Thyroid gland (tissue), 4 donors: Measurements from ENCODE around the gene PHACTR3. TPM values are rescaled to one million over a fixed set of nuclear protein-coding genes. Genes with fewer than 3 reads are reported as not detected.

ENCODE experiments used
- DNase-seq, 2 donors: peaks; one replicate each; pipeline ENCODE4 v3.0.0-alpha.2; 2019
- H3K27ac ChIP-seq, 3 donors: fragments of 200-600 bp; sonication (generic); 1 replicate in 2 of 3; 2 replicates in 1 of 3; pipeline ENCODE4 v1.5.1; 2016 to 2019; ENCODE audit warnings: mild to moderate bottlenecking in 1 of 3, moderate library complexity in 1 of 3
- H3K27me3 ChIP-seq: fragments of 200-600 bp; sonication (generic); one replicate; pipeline ENCODE4 v1.5.1; 2019
- H3K36me3 ChIP-seq, 2 donors: fragments of 200-600 bp; sonication (generic); one replicate each; pipeline ENCODE4 v1.5.1; 2016 to 2019
- H3K4me1 ChIP-seq, 2 donors: fragments of 200-600 bp; sonication (generic); one replicate each; pipeline ENCODE4 v1.5.1; 2017 to 2019
- H3K4me3 ChIP-seq, 3 donors: fragments of 200-600 bp; sonication (generic); replicated peaks in 1 of 3; 1 replicate in 2 of 3; 2 replicates in 1 of 3; pipeline ENCODE4 v1.5.1; 2016; ENCODE audit warnings: mild to moderate bottlenecking in 1 of 3
- H3K9me3 ChIP-seq: fragments of 200-600 bp; sonication (generic); one replicate; pipeline ENCODE4 v1.5.1; 2017
- POLR2A ChIP-seq, 2 donors: fragments of 450-650 bp; IDR thresholded peaks; one replicate each; pipeline ENCODE4 v1.6.1; 2017; ENCODE audit warnings: antibody characterized with exemption in 2 of 2, mild to moderate bottlenecking in 2 of 2, moderate library complexity in 1 of 2
- WGBS, 2 donors: methylation state at CpG; one replicate each; pipeline ENCODE4 v1.1.5; 2017; 5-methylcytosine and 5-hydroxymethylcytosine counted together
- intact Hi-C: fragments of 100-400 bp; cut with DNase I; formaldehyde crosslinking; loops from one replicate; pipeline ENCODE4 v1.15.1; 2023
- total RNA-seq, 4 donors: library from RNA; depleted of rRNA; stranded (reverse); fragments of >200 nt; gene quantifications; one replicate each; pipeline ENCODE4 v1.2.3, GENCODE V29; 2016
- TF ChIP-seq, protein P1 (sequence below), 6 experiments: fragments of 200-600 bp in 3 of 6; fragments of 450-650 bp in 3 of 6; sonication (generic) in 3 of 6; IDR thresholded peaks; one replicate each; pipeline ENCODE4 v1.5.1; 2016 to 2019; ENCODE audit warnings: antibody characterized with exemption in 6 of 6, mild to moderate bottlenecking in 2 of 6, inconsistent platforms in 1 of 6, moderate library complexity in 1 of 6

PHACTR3 gene
- total RNA-seq, 4 donors from 2014 or later = 2.4 TPM; not detected in 3

- Histone ChIP-seq H3K4me3 (no peak overlapping the region), H3K4me1 (no peaks in the 10 kb centered on the region), H3K9me3 (no peaks in the 10 kb centered on the region), H3K27me3 (peaks cover 7% of the 10 kb centered on the region), H3K36me3 (no peaks in the 10 kb centered on the region), H3K27ac (no peak overlapping the region)
- WGBS, 2 donors = 65 to 71% methylated on average over 6 to 9 of the region's 9 CpGs
- DNase-seq = no peak
- no peak for TF ChIP-seq POLR2A (IDR thresholded peaks at IDR 0.05)
- TF ChIP-seq, protein P1, sequence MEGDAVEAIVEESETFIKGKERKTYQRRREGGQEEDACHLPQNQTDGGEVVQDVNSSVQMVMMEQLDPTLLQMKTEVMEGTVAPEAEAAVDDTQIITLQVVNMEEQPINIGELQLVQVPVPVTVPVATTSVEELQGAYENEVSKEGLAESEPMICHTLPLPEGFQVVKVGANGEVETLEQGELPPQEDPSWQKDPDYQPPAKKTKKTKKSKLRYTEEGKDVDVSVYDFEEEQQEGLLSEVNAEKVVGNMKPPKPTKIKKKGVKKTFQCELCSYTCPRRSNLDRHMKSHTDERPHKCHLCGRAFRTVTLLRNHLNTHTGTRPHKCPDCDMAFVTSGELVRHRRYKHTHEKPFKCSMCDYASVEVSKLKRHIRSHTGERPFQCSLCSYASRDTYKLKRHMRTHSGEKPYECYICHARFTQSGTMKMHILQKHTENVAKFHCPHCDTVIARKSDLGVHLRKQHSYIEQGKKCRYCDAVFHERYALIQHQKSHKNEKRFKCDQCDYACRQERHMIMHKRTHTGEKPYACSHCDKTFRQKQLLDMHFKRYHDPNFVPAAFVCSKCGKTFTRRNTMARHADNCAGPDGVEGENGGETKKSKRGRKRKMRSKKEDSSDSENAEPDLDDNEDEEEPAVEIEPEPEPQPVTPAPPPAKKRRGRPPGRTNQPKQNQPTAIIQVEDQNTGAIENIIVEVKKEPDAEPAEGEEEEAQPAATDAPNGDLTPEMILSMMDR (IDR thresholded peaks at IDR 0.05) = no peak
- intact Hi-C loops = no loop called here
Measured at GRCh38 chr20:59580991-59581401, 23.3 kb upstream of the PHACTR3 start.

DNA sequence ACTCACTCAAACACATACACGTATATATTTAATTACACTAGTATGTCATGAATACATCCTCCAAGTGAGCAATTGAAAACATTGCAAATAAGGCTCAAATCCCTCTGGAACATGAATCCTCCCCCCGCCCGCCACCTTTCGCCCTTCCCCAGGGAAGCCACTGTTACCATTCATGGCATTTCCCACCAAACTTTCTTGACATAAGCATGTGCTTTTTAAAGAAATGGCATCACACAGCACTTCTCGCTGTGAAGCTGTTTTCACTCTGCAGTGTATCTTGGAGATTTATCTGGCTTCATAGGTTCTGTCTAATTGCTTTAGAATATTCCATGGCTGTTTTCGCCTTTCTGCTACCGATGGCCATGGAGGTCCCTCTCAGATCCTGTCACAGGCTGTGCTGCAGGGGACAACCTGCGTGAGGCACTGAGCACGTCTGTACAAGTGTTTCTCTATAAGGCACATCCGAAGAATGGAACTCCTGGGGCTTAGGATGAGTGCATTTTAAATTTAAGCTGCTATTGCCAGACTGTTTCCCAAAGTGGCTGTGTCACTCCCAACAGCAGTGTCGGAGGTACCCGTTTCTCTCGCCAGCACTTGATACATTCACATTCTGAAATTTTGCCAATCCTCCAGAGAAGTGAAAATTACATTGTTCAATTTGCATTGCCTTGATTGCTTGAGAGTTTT, 22.2 kb upstream of the PHACTR3 start:
- no peak for TF ChIP-seq POLR2A (IDR thresholded peaks at IDR 0.05)
- TF ChIP-seq, protein P1 (IDR thresholded peaks at IDR 0.05) = no peak
- Histone ChIP-seq H3K27ac (no peak overlapping the region), H3K4me3 (no peak overlapping the region), H3K27me3 (no peaks in the 10 kb centered on the region), H3K36me3 (no peaks in the 10 kb centered on the region), H3K9me3 (no peaks in the 10 kb centered on the region), H3K4me1 (no peaks in the 10 kb centered on the region)
- 78 to 80% methylated on average over 13 of the region's 13 CpGs for WGBS, 2 donors
- intact Hi-C loops = no loop called here
- no peak for DNase-seq

DNA sequence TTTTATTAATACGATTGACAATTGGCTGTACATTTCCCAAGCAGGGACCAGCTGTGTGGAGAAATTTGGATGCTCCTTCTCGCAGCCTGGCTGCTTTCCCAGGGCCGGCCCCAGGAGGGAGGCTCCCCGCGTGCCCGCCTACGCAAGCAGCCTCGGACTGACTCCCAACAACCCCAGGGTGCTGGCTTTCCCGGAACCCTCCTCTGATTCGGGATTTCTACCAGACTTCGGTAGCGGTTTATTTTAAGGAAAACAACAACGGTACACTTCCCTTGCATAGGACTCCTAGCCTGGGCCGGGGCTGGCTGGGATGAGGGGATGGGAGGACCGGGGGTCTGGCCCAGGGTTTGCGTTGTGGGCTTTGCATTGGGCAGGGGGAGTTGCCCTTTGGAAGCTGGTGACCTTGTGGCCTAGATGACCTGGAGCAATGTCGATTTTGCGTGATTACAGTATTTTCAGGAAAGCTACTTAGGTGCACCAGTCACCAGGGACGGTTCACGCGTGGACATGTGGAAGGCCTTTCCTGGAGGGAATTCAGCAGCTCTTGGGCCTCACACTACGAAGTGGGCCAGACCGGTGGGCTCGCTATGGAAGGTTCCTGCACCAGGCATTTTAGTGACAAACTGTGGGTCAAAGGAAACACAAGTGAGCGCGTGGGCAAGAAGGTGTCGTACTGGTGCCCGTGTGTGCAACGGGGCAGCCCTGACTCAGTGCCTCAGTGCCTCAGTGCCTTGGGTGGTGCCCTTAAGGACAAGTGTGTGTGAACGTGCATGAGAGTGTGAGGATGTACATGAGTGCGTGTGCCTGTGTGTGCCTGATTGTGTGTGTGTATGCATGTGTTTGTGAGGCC, 20.7 kb upstream of the PHACTR3 start:
- Histone ChIP-seq H3K9me3 (no peaks in the 10 kb centered on the region), H3K36me3 (no peaks in the 10 kb centered on the region), H3K4me1 (no peaks in the 10 kb centered on the region), H3K27me3 (no peaks in the 10 kb centered on the region), H3K4me3 (no peak overlapping the region), H3K27ac (no peak overlapping the region)
- no peak for TF ChIP-seq POLR2A (IDR thresholded peaks at IDR 0.05)
- TF ChIP-seq, protein P1 (IDR thresholded peaks at IDR 0.05) = no peak
- intact Hi-C loops = no loop called here
- WGBS, 2 donors = 72 to 80% methylated on average over 31 of the region's 31 CpGs
- no peak for DNase-seq

- Histone ChIP-seq H3K9me3 (no peaks in the 10 kb centered on the region), H3K27ac (no peak overlapping the region), H3K27me3 (no peaks in the 10 kb centered on the region), H3K4me1 (no peaks in the 10 kb centered on the region), H3K36me3 (no peaks in the 10 kb centered on the region), H3K4me3 (no peak overlapping the region)
- no peak for DNase-seq
- 85 to 88% methylated on average over 15 of the region's 15 CpGs for WGBS, 2 donors
- TF ChIP-seq POLR2A (IDR thresholded peaks at IDR 0.05) = no peak
- TF ChIP-seq, protein P1 (IDR thresholded peaks at IDR 0.05) = no peak
- intact Hi-C loops = no loop called here
Measured at GRCh38 chr20:59584278-59584925, 19.9 kb upstream of the PHACTR3 start.
